HG02852 (cell line): ENCODE results near the gene ABHD17A.

Experiments used
- ATAC-seq: cut with Tn5 transposase; IDR thresholded peaks from one replicate; pipeline ENCODE4 v1.9.1; 2021; ENCODE audit warnings: mild to moderate bottlenecking, moderate library complexity; ENCODE audit not compliant: unreplicated experiment

The ABHD17A gene

DNA sequence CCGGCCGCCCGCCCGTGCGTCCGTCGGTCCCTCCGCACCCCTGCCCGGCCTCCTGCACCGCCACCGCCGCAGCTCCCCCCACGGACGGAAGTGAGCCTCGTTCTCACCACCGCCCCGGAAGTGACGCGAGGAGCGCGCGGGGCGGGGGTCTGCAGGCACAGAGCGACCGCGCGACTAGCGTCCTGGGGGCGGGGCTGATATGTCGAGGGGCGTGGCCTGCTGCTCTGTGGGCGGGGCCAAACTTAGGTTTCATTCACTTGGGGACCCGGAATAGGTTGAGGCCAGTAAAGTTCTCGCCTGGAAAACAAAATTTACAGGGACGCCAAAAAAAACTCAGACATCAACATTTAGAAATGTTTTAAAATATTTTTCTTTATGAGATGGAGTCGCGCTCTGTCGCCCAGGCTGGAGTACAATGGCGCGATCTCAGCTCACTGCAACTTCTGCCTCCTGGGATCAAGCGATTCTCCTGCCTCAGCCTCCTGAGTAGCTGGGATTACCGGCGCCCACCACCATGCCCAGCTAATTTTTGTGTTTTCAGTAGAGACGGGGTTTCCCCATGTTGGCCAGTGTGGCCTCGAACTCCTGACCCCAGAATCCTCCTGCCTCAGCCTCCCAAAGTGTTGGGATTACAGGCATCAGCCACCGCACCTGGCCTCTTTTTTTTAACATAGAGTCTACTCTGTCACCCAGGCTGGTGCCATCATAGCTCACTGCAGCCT, at the start of gene ABHD17A:
TSS of gene ABHD17A (minus strand) at position 99 of the 722 bp plus-strand sequence. CDS start 3,930 bp downstream, outside the sequence.
- peak; percentile 70 for ATAC-seq

DNA sequence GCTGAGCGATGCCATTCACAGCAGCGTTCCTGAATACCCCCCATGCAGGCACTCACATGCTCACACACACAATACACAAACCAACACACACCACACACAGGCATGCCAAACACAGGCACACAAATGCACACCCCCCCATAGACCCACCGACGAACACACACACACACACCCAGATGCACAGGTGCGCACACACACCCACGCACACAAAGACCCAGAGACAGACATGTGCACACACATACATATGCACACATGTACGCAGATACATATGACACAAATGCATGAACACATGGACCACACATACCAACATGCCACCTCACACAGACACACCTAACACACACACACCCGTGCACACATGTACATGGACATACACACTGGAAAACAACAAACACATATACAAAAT, 48.6 kb upstream of the ABHD17A start:
- ATAC-seq = no peak

DNA sequence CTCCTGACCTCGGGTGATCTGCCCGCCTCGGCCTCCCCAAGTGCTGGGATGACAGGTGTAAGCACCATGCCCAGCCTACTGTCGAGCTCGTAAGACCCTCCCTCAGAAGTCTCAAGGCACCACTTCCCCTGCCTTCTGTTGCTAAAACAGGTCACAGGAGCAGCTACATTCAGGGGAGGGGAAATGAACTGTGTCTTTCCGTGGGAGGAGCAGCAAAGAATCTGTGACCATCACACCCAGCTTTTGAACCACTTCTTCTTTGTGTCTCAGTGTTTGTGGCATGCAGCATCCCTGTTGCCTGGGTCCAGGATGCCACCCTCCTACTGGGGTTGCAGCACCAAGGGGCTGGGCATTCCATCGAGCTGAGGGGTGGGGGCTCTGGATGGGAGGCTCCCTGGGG, 47.9 kb upstream of the ABHD17A start:
- ATAC-seq = no peak

DNA sequence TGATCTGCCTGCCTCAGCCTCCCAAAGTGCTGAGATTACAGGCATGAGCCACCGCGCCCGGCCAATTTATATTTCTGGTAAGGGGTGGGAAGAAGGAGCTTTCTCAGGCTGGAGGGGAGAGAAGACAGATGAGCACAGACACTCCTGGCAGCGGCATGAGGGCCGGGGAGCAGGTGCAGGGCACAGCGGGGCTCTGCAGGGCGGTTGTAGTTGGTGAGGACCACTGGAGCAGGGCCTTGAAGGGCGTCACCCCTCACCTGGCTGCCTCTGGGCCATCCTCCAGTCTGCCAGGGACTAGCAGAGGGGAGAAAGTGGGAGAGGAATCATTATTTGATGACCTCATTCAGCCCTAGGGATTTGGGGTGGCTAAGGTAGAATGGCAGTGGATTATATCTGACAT, 47.1 kb upstream of the ABHD17A start:
- ATAC-seq = no peak

DNA sequence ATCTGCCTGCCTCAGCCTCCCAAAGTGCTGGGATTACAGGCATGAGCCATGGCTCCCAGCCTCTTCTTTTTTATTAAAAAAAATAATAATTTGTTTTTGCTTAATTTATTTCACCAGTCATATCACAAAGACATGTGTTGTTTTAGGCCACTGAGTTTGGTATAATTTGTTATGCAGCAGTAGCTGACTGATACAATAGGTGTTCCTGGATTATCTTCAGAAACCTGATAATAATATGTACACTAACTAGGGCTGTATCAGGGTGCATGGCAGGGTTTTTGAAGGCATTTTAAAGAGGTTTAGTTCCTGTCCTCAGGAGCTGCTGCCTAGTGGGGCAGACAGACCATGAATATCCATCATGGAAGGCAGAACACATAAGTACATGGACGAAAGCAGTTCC, 46.1 kb upstream of the ABHD17A start:
- no peak for ATAC-seq

DNA sequence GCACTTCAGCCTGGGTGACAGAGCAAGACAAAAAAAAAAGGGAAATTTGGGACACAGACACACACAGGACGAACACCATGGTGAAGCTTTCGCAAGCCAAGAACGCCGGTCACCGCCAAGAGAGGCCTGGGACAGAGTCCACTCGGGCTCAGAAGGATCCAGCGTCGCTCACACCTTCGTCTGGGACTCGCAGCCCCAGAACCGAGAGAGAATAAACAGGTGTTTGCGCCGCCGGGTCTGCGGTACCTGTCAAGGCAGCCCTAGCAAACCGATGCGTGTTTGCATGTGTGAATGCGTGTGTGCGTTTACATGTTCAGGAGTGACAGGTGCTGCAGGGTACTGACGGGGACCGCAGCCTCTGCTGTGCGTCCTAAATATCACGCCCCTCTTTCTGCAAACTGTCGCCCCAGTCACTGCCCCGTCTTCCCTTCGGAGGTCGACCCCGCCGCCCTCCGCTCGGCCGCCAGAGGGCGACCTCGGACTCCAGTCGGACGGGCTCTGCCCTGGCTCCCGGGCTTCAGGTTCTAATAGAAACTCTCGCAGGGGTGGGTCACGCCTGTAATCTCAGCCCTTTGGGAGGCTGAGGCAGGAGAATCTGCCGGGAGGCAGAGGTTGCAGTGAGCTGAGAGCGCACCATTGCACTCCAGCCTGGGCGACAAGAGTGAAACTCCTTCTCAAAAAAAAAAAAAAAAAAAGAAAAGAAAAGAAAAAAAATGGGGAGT, 43.9 kb upstream of the ABHD17A start:
- no peak for ATAC-seq

DNA sequence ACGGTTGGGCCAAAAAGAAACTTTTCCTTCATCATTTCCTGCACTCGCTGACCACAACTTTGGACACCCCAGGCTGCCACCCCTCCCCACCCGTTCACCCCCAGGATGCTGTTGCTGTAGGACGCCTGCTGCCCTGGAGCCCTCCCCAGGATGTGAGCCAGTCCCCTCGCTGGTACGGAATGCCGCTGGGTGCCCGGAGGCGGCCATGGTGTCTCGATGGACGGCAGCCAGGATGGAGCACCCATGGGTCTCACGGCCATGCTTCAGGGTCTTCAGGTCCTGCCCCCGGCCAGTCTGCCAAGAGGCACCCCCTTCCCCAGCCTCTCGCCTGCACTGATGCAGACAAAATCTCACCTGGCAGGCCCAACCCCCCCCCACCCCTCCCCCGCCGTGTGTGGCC, 40.2 kb upstream of the ABHD17A start:
- ATAC-seq = no peak

DNA sequence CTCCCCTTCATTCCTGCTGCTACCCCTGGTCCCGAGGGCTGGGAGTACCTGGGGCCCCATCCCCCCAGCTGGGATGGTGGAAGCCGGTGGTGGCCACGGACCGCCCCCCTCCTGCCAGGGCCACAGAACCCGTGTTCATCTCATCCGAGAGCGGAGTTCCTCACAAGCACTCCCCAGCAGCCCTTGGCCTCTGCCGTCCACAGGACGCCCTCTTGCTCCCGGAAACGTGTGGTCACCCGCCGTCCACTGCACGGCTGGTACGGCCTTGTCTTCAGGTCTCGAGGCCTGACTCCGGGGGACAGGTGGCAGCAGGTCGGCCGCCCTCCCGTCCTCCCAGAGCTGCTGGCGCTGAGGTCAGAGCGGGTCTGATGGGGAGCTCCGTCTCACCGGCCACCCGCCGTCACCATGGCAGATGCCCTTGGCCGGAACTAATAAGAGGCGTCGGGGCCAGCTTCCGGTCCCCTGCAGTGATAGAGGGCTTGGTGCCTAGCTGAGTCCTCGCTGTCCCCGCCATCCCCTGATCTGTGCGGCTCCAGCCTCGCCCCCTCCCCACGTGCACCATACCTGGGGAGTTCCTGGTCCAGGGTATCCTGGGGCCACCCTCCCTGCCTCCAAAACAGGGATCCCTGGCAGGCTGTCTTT, 39.1 kb upstream of the ABHD17A start:
- no peak for ATAC-seq

DNA sequence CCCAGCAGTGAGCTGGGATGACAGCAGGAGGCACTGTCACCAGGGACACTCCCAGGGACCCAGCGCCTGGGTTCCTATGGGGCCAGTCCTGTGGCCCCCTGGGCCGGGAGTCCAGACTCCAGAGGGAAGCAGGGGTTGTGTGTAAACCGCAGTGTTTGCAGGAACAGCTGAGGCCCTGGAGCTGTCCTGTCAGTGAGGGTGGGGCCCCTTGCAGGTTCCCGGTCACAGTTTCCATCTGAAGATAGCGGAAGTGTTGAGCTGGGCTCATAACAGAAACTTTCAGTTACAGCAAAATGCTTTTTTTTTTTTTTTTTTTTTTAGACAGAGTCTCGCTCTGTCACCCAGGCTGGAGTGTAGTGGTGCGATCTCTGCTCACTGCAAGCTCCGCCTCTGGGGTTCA, 38.0 kb upstream of the ABHD17A start:
- ATAC-seq = no peak

DNA sequence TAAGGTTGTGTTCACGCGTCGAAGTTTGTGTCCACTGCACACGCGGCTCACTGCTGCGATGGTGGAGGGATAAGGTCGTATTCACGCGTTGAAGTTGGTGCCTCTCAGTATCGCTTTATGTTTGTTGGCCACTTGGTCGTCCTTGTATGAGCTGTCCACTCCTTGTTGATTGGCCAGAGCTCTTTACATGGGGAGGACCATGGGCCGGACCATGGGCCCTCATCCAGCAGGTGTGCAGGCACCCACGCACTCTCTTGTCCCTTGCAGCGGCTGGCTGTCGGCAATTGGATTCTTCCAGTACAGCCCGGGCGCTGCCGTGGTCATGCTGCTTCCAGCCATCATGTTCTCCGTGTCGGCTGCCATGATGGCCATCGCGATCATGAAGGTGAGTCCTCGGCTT, 37.5 kb upstream of the ABHD17A start:
- ATAC-seq = no peak

DNA sequence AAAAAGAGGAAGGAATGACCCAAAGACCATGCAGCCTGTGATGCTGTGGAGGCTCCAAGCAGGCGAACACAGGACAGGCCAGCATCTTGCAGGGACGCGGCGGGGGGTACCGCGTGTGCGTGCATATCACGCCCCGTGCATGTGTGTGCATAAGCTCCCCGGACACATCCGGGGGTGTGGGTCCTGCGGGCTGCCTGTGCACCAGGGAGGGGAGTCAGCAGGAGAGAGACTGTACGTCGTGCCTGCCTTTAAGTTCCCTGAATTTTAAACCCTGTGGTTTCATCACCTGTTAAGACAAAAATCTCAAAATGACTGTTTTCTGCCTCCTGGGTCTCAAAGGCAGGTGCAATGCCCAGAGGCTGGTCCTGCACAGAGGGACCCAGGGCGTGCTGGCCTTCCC, 36.5 kb upstream of the ABHD17A start:
- no peak for ATAC-seq

DNA sequence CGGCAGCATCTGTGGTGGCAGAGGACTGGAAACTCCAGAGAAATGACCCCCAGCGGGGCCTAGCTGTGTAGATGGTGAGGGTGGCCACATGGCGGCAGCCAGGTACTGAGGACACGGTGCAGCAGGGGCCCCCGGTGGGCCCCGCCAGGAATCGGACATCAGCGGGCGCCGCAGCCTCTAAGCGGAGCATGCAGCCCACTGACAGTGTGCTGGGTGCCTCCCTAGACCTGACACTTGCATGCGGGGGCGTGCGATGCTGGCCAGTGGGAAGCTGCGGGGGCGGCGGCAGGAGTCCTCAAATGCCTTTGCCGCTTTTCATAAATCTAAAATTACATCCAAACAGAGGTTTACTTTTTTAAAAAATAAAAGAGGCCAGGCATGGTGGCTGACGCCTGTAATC, 36.0 kb upstream of the ABHD17A start:
- no peak for ATAC-seq

DNA sequence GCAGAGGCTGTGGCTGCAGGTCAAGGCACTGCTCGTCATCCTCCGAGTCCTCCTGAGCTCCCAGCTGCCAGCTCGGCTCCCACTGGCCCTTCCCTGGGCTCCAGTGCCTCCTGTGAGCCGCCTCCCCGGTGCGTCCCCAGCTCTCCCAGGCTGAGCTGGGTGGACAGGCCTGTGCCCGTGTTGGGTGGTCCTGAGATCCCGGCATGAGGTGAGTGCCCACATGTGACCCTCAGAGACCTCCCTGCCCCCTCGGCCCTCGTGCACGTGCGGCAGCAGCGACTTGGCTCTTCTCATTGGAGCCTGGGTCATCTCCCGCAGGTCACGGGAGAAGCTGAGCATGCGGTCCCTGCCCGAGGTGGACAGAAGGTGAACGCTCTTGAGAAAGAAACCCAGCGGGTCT, 35.3 kb upstream of the ABHD17A start:
- no peak for ATAC-seq

DNA sequence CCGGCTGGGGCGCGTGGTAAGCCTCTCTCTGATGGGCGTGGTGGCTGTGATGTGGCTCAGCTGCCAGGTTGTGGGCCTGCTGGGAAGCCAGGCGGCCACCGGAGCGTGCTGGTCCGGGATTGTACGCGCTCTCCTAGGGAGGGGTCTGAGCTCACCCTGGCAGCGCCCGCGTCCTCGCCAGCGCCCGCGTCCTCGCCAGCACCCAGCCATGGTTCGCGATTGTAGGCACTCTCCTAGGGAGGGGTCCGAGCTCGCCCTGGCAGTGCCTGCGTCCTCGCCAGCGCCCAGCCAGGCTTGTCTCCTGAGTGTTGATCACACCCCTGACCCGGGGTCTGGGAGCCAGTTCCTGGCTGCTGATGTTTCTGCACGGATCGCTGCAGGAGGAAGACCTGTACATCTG, 33.7 kb upstream of the ABHD17A start:
- no peak for ATAC-seq

DNA sequence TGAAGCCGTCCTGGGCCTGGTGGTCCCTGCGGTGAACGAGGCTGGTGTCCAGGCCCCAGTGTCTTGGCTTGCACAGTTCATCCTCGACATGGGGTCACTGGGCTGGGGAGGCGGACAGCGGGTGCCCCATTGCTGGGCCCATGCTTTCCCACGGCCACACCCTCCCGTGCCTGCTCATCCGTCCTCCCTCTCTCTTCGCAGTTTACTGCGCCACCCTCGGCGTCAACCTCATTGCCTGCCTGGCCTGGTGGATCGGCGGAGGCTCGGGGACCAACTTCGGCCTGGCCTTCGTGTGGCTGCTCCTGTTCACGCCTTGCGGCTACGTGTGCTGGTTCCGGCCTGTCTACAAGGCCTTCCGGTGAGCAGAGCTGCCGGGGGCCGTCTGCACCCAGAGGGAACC, 32.6 kb upstream of the ABHD17A start:
- ATAC-seq = no peak

DNA sequence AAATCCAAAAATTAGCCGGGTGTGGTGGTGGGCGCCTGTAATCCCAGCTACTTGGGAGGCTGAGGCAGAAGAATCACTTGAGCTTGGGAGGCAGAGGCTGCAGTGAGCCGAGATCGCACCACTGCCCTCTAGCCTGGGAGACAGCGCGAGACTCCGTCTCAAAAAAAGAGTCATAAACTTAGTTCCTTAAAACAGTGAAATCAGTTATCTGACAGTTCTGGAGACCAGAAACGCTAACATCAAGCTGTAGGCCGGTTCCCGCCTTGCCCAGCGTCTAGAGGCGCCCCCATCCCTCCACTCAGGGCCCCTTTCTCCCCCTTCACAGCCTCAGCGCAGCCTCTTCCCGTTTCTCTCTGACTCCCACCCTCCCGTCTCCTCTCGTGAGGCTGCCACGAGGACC, 31.9 kb upstream of the ABHD17A start:
- no peak for ATAC-seq

DNA sequence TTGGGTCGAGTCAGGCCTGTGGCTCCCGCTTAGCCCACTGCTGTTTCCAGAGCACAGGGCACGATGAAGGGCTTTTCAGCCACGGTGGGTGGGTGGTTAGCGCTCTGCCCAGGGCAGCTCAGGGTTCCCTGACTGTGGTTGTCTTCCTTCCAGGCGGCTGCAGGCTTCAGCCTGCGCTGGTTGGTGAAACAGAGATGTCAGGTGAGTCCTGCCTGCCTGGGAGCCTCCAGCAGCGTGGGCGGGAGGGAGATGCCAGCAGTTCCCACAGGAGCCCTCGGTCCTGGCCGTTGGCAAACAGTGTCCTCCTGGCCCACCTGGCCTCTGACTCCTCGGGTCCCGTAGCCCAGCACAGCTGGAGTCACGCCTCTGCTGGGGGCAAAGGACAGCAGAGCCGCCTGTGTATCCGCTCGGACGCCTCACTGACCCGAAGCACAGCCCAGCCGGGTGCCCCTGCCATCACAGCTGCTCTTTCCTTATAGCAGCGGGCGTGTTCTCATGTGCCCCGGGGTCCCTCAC, 29.6 kb upstream of the ABHD17A start:
- no peak for ATAC-seq

DNA sequence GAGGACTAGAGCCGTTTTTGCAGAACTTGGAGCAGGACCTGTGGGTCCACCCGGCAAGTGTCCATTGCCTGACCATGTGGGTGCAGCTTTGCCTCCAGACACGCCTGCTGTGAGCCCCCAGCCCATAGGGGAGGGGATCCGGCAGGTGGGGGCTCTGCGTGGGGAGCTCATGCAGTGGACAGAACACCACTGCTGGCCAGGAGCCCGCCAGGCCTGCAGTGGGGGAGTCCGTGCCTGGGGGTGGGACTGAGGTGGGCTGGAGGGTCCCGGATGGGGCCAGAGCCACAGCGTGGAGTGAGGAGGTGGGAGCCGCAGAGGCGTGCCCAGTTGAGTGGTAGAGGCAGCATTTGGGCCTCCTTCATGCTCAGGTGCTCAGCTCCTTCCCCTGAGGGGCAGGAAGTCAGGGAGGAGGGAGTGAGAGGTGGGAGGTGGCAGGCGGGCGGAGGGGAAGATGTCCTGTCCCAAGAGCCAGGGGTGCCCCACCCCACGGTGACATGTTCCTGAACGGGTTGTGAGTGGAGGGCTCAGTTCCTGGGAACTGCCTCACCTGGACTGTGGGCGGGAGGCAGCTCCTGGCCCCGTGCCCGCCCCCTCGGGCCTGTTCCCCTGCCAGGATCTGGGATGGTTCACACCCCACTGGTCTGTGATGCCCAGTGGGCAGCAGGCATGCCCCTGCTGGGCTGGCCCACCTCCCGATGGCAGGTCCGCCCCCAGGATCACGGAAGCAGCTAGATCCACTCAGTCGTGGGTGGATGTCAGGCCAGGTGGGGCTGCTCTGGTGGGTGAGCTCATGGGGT, 28.7 kb upstream of the ABHD17A start:
- ATAC-seq = no peak

DNA sequence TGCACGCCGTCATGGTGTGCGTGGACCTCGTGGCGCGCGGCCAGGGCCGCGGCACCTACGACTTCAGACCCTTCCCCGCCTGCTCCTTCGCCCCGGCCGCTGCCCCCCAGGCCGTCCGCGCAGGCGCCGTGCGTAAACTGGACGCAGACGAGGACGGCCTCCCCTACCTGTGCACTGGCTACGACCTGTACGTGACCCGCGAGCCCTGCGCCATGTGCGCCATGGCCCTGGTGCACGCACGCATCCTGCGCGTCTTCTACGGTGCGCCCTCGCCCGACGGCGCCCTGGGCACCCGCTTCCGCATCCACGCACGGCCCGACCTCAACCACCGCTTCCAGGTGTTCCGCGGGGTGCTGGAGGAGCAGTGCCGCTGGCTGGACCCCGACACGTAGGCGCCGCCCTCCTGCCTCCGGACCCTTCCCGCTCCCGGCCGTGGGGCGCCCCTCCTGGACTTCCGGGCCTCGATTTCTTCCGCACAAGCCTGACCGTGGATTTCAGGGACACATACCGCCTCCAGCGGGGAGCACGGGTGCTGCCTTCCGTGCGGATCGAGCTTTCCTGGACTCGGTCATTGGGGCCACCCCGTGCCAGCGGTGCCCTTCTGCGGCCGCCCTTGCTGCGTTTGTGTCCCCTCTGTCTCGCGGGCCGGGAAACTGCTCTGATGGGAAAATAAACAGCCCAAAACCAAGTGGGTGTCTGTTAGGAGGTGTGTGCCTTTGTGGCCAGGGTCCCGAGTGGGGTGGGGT, 27.6 kb upstream of the ABHD17A start:
- no peak for ATAC-seq

DNA sequence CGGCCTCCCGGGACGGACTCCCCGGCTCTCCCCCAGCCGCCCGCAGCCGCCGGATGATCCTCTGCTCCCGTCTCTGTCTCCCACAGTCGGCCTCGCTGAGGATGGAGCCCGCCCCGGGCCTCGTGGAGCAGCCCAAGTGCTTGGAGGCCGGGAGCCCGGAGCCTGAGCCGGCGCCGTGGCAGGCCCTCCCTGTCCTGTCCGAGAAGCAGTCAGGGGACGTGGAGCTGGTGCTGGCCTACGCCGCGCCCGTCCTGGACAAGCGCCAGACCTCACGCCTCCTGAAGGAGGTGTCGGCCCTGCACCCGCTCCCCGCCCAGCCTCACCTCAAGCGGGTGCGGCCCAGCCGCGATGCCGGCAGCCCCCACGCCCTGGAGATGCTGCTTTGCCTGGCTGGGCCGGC, 26.7 kb upstream of the ABHD17A start:
- ATAC-seq = no peak
